Heart right ventricle (tissue), 16 donors: Measurements from ENCODE around the gene FOXJ1. TPM values are rescaled to one million over a fixed set of nuclear protein-coding genes. Genes with fewer than 3 reads are reported as not detected.

Experiments used
- ATAC-seq, 8 donors: fragments of 200-7000 bp; cut with Tn5 transposase; one replicate each; pipeline ENCODE4 v1.9.1; 2020; ENCODE audit warnings: mild to moderate bottlenecking in 8 of 8, moderate library complexity in 8 of 8, moderate number of reproducible peaks in 1 of 8
- DNase-seq, 2 donors: peaks; one replicate each; pipeline ENCODE4 v3.0.0-alpha.2; 2020
- H3K27ac ChIP-seq, 10 donors: fragments of 200-600 bp; sonication (generic) in 2 of 10; one replicate each; pipeline versions ENCODE4 v1.5.0 to v1.8.0; 2020 to 2022; ENCODE audit warnings: mild to moderate bottlenecking in 3 of 10
- H3K27me3 ChIP-seq, 7 donors: fragments of 200-600 bp; one replicate each; pipeline ENCODE4 v1.8.0; 2021 to 2022; ENCODE audit warnings: mild to moderate bottlenecking in 2 of 7
- H3K36me3 ChIP-seq, 9 donors: fragments of 200-600 bp; sonication (generic) in 1 of 9; one replicate each; pipeline versions ENCODE4 v1.5.0 to v1.8.0; 2020 to 2022; ENCODE audit warnings: mild to moderate bottlenecking in 2 of 9
- H3K4me1 ChIP-seq, 9 donors: fragments of 200-600 bp; sonication (generic) in 1 of 9; one replicate each; pipeline versions ENCODE4 v1.5.0 to v1.8.0; 2020 to 2022; ENCODE audit warnings: mild to moderate bottlenecking in 4 of 9
- H3K4me3 ChIP-seq, 10 donors: fragments of 200-600 bp; sonication (generic) in 2 of 10; one replicate each; pipeline versions ENCODE4 v1.5.0 to v1.8.0; 2020 to 2022; ENCODE audit warnings: mild to moderate bottlenecking in 7 of 10, moderate library complexity in 2 of 10
- H3K9me3 ChIP-seq, 11 donors: fragments of 200-600 bp in 10 of 11; sonication (generic) in 2 of 11; one replicate each; pipeline versions ENCODE4 v1.5.0 to v1.8.0; 2013 to 2022; ENCODE audit warnings: mild to moderate bottlenecking in 2 of 11, control low read depth in 1 of 11, moderate library complexity in 1 of 11
- WGBS, 2 donors: extraction: QIAGEN DNeasy Blood & Tissue Kit; methylation state at CpG; one replicate each; pipeline ENCODE4 v1.1.7; 2013; ENCODE audit warnings: inconsistent platforms in 1 of 2; 5-methylcytosine and 5-hydroxymethylcytosine counted together
- intact Hi-C, 10 donors: fragments of 100-400 bp; cut with DNase I; formaldehyde crosslinking; loops; one replicate each; pipeline versions ENCODE4 v1.11.1 to v1.14.2; 2022
- polyA plus RNA-seq, 2 donors: library from polyadenylated mRNA; stranded (reverse); fragments of 200-250 nt; gene quantifications; one replicate each; pipeline ENCODE4 v1.2.3, GENCODE V29; 2013
- total RNA-seq, 10 donors: library from RNA; stranded (reverse); fragmentation: NEBNext Ultra II Directional in 3 of 10; extraction: Animal tissue kit (Norgen Biotek cat#: 25700) in 3 of 10; gene quantifications; one replicate each; pipeline versions ENCODE4 v1.2.1 to v1.2.4, GENCODE V29; 2021 to 2023
- TF ChIP-seq, protein P1 (sequence below), 9 donors: fragments of 200-600 bp; sonication (generic) in 2 of 9; IDR thresholded peaks; one replicate each; pipeline versions ENCODE4 v1.5.0 to v1.8.0; 2021 to 2022; ENCODE audit warnings: antibody characterized with exemption in 9 of 9, mild to moderate bottlenecking in 5 of 9, moderate library complexity in 1 of 9
- donor health status: Arrhythmogenic right ventricular cardiomyopathy.
- donor health status: ischemic (EF 13 %, LVEDD 7.1; RV severe dilation, severe dysfunction).
- donor health status: healthy with polysubstance abuse.
- donor health status: DM: no; HTN: yes; CAD: no.
- donor health status: DM: no; HTN: no; CAD: no.
- donor health status: ischemic (EF 25% LVEDD 6.9; RV normal size, moderate dysfunction).
- donor health status: ischemic (EF 25% LVEDD 5.7; RV mildly dilated, moderate dysfunction).
- donor health status: healthy.
- donor health status: DM: yes; HTN: yes; CAD: no.
- donor health status: Ischemic cardiomyopathy.
- donor health status: ischemic (EF 35%, LVEDD 5.7; RV mildly dilated, moderate dysfunction).
- donor health status: nonischemic (EF 11% LVEDD 7.7; RV severe dilation, severe dysfunction).
- donor health status: DM: yes; HTN: yes; CAD: no.
- donor health status: PGD.
- donor health status: ischemic (EF 29% LVEDD 5.4; RV normal size, mild dysfunction).
- donor health status: nonischemic (EF 23%, LVEDD 6.1; RV moderate dilation, normal function).

FOXJ1 gene
- total and polyA plus RNA-seq, 12 donors = 0.03 TPM; not detected in 11

DNA sequence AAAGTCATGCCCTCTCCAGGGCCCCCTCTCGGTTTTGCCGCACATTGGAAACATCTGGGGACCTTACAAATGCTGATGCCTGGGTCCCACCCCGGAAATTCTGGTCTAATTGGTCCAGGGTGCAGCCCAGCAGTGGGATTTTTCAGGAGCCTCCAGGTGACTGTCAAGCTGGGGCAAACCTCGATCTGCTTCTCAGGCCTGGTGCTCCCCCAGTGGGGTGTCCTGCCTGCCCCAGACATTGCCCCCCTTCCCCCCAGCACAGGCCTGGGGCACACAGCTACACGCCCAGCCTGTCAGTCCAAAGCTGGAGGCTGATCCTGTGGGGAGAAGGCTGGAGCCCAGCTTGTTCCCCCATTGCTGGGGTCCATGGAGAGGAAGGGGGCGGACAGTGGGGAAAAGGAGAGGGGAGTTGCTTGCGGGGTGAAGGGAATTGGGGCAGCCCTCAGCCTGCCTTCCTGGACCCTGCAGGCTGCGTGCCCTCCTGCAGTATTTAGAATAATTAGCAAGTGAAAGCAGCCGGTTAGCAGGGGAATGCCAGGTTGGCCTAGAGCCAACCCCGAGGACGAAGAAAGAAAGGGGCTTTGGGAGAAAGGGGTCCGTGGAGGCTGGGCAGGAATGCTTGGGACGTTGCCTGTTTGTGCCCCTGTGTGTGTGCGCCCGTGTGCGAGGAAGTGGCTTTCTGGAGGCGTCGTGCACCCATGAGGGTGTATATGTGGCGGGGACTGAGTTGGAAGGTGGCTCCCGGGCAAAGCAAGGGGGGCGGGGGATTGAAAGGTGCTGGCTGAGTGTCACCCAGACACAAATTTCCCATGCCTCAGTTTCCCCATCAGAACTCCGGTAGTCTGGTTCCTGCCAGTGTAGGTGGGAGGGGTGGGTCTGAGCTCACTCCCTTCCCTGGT lies 5.9 kb downstream of the FOXJ1 start:
- Histone ChIP-seq H3K4me3 (no peak overlapping the region), H3K27me3 (peaks cover 19 to 100% (median 98%) of the 10 kb centered on the region in 7 donors), H3K9me3 (no peaks in the 10 kb centered on the region), H3K4me1 (peaks cover 0 to 42% (median 17%) of the 10 kb centered on the region in 9 donors), H3K27ac (no peak overlapping the region), H3K36me3 (no peaks in the 10 kb centered on the region)
- ATAC-seq (no peak), DNase-seq (no peak)
- 29 to 40% methylated on average over 22 of the region's 22 CpGs for WGBS, 2 donors
- intact Hi-C loops = no loop called here
- TF ChIP-seq, protein P1, sequence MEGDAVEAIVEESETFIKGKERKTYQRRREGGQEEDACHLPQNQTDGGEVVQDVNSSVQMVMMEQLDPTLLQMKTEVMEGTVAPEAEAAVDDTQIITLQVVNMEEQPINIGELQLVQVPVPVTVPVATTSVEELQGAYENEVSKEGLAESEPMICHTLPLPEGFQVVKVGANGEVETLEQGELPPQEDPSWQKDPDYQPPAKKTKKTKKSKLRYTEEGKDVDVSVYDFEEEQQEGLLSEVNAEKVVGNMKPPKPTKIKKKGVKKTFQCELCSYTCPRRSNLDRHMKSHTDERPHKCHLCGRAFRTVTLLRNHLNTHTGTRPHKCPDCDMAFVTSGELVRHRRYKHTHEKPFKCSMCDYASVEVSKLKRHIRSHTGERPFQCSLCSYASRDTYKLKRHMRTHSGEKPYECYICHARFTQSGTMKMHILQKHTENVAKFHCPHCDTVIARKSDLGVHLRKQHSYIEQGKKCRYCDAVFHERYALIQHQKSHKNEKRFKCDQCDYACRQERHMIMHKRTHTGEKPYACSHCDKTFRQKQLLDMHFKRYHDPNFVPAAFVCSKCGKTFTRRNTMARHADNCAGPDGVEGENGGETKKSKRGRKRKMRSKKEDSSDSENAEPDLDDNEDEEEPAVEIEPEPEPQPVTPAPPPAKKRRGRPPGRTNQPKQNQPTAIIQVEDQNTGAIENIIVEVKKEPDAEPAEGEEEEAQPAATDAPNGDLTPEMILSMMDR (IDR thresholded peaks at IDR 0.05) = no peak

DNA sequence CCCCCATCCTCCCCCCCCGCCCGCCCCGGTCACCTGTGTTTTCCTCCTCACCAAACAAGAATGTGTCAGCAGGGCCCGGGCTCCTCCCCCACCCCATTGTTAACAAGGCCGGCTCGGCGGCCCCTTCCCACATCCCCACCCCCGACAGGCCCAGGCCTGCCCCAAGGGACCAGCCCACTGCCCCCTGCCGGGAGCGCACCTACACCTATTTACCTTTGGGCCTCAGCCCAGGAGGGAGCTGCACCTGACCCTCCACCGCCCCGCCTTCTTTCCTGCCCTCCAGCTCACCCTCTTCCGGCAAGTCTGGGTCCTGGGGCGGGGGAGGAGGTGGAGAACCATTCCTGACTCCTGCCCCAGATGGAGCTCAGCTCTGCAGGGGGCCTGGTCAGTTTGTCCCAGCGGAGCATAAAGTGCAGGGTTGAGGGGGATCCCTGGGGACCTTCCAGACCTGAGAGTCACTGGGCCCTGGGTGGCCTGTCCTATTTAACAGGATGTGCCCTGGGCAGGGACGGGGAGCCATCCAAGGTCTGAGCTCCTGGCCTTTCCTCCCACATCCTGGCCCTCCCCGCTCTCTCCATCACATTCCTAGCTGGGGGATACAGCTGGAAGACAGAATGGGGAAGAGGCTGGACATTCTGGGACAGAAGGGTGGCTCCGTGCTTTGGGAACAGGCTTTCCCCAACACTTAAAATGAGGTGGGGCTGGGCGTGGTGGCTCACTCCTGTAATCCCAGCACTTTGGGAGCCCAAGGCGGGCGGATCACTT lies 8.3 kb downstream of the FOXJ1 start:
- TF ChIP-seq, protein P1 (IDR thresholded peaks at IDR 0.05) = no peak
- peaks cover 0 to 34% (median 4%) of the 10 kb centered on the region in 9 donors for H3K4me1 ChIP-seq
- intact Hi-C loops = no loop called here
- 19 to 25% methylated on average over 20 to 21 of the region's 21 CpGs for WGBS, 2 donors
- ATAC-seq = peak in 2 of 8 donors; percentile 17 to 34
- peak overlapping the region in 1 of 10 donors; percentile 29 for H3K27ac ChIP-seq
- H3K4me3 ChIP-seq = no peak overlapping the region
- no peak for DNase-seq
- H3K9me3 ChIP-seq = no peaks in the 10 kb centered on the region
- no peaks in the 10 kb centered on the region for H3K36me3 ChIP-seq
- H3K27me3 ChIP-seq = peaks cover 7 to 82% (median 75%) of the 10 kb centered on the region in 7 donors

DNA sequence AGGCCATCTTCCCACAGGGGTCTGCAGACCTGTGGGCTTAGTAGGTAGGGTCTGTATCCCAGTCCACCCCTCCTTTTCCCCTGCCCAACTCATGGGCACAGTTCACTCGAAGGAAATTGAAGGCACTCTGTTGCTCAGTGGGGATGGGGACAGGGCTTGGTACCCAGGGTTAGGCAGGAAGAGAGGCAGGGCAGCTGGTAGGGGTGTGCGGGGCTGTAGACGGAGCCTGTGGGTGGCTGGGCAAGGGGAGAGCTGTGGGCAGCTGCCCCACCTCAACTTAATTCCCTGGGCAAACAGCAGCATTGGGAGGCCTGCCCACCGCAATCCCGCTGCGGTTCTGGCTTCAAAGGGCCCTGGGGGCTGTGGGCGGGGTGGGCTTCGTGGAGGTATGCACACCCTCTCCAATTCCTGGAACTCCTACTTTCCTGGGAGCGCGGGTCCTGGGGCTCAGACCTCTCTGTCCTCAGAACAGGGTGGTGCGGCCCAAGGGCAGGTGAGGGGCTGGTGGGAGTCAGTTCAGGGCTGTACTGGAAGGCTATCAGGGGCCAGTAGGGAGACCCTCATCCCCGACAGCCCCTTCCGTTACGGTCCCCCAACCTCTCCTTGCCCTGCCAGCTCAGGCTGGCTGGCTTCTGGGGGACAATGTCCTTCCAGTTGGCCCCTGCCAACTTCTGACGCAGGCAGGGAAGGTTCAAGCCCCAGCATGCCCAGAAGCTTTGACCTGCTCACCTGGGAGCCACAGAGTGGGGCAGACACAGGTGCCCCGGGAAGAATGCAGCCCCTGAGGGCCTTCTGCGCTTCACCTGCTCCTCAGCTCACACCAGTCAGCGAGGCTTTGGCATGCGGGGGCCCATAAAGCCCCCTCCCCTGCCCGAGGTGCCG lies 9.1 kb downstream of the FOXJ1 start:
- 32 to 33% methylated on average over 21 of the region's 21 CpGs for WGBS, 2 donors
- peak overlapping the region in 1 of 10 donors; percentile 29 for H3K27ac ChIP-seq
- no peak for DNase-seq
- no peak for ATAC-seq
- TF ChIP-seq, protein P1 (IDR thresholded peaks at IDR 0.05) = no peak
- H3K4me3 ChIP-seq = no peak overlapping the region
- intact Hi-C loops = no loop called here
- no peaks in the 10 kb centered on the region for H3K36me3 ChIP-seq
- H3K9me3 ChIP-seq = no peaks in the 10 kb centered on the region
- H3K4me1 ChIP-seq = peaks cover 0 to 31% (median 0%) of the 10 kb centered on the region in 9 donors
- H3K27me3 ChIP-seq = peaks cover 7 to 74% (median 67%) of the 10 kb centered on the region in 7 donors
